NCI-H1694 treated with DMSO at 0.1 percent for 48 hours (cell line): Measurements from ENCODE around the gene OPRD1.
"Not testable (repeated sequence)": the region's sequence is repeated elsewhere in the genome, so short reads cannot be mapped to it uniquely, and the experiment has no call there.

ENCODE experiments used
- DNase-seq: peaks from one replicate; lab custom pipeline; 2025; lab: John Stamatoyannopoulos, UW

The OPRD1 gene

GRCh38 chr1:28845786-28846543, 34.0 kb downstream of the OPRD1 start:
- DNase-seq = no peak

DNA sequence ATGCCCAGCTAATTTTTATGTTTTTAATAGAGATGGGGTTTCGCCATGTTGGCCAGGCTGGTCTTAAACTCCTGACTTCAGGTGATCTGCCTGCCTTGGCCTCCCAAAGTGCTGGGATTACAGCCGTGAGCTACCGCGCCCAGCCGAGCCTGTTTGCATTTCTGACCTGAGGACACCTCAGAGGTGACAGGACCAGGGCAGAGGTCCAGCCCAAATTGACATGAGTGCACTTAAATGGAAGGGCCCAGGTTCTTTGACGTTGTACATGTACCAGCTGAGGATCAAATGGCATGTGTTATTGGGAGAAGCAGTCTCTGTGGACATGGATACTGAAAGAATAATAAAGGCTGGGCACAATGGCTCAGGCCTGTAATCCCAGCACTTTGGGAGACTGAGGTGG, 35.2 kb downstream of the OPRD1 start:
- not testable (repeated sequence) for DNase-seq

GRCh38 chr1:28848416-28848815, 36.4 kb downstream of the OPRD1 start:
- DNase-seq = no peak

DNA sequence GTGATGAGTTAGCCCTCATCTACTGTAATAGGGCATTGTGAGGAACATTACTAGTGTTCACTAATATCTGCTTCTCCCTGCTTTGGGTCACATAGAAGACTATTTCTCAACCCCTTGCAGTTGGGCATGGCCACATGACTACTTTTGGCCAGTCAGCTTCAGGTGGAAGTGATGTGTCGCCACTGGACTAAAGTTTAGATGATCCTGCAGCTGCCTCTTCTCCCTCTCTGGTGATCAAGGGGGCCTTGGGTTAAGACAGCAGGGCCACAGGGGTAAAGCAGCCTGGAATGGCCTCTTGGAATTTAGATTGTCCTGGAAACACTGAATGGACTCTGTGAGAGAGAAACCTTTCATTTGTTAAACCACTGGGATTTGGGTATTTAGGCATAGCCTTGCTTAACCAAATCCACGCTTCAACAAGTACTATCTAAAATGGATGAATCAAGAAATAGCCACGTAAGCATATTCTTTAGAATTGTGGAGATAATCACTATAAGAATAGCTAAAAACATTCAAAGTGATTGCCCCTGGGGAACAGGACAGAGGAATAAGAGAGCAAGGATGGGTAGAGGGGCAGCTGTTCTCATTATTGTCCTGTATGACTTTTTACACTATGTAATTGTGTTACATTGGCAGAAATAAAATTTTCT, 41.2 kb downstream of the OPRD1 start:
- no peak for DNase-seq

DNA sequence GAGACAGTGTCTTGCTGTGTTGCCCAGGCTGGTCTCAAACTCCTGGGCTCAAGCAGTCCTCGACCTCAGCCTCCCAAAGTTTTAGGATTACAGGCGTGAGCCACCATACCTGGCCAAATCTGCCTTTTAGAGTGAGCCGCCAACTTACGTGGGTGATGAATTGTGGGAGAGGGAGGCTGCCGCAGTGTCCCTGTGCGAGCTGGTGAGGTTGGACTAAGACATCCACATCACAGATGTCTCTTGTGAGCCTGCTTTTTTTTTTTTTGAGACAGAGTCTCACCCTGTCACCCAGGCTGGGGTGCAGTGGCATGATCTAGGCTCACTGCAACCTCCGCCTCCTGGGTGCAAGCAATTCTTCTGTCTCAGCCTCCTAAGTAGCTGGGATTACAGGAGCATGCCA, 42.4 kb downstream of the OPRD1 start:
- not testable (repeated sequence) for DNase-seq

DNA sequence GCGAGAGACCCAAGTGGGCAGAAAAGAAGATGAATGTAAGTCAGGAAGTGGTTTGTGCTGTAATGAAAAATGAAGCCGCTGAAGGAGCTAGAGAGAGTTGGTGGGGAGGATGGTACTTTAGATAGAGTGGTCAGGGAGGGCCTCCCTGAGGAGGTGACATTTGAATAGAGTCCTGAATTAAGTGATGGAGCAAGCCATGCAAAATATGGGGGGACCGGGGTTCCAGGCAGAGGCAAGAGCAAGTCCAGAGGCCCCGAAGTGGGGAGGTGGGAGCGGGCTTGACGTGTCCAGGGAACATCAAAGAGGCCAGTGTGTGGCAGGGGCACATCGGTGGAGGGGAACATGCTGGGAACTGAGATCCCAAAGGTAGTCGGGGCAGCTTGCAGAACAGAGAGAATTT, 43.1 kb downstream of the OPRD1 start:
- DNase-seq = no peak

- DNase-seq = no peak
Observed at GRCh38 chr1:28855469-28855951, 43.5 kb downstream of the OPRD1 start.

DNA sequence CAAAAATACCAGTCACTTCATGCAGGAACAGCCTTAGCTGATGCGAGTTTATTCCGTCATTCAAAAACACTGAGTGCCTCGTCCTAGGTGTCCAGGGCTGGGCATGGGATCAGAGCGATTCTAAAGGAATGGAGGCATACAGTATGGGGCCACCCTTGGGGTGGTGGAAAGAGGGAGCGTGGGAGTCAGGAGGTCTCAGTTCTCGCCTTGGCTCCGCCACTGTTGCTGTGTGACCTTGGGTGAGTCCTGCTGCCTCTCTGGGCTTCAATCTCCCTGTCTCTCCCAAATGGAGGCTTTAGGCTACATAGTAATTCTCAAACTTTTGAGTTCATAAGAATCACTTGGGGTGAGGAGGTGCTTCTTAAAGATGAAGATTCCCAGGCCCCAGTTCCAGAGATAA, 44.0 kb downstream of the OPRD1 start:
- DNase-seq = no peak

- peak; percentile 78 for DNase-seq
Observed at GRCh38 chr1:28860332-28861073, 48.5 kb downstream of the OPRD1 start.

DNA sequence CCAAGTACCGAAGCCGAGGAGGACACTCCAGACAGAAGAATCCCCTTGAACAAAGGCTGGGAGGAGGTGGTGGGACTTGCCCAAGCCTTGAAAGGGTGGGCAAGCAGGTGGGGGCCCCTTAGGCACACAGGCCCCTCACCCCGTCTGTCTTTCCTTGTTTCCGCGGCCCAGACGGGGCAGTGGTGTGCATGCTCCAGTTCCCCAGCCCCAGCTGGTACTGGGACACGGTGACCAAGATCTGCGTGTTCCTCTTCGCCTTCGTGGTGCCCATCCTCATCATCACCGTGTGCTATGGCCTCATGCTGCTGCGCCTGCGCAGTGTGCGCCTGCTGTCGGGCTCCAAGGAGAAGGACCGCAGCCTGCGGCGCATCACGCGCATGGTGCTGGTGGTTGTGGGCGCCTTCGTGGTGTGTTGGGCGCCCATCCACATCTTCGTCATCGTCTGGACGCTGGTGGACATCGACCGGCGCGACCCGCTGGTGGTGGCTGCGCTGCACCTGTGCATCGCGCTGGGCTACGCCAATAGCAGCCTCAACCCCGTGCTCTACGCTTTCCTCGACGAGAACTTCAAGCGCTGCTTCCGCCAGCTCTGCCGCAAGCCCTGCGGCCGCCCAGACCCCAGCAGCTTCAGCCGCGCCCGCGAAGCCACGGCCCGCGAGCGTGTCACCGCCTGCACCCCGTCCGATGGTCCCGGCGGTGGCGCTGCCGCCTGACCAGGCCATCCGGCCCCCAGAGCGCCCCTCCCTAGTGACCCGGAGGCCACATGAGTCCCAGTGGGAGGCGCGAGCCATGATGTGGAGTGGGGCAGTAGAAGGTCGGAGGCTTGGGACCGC, 50.8 kb downstream of the OPRD1 start:
- no peak for DNase-seq

- peak; percentile 68 for DNase-seq
Observed at GRCh38 chr1:28864695-28865094, 52.7 kb downstream of the OPRD1 start.

- DNase-seq = peak; percentile 19
Observed at GRCh38 chr1:28865997-28866650, 54.2 kb downstream of the OPRD1 start.

DNA sequence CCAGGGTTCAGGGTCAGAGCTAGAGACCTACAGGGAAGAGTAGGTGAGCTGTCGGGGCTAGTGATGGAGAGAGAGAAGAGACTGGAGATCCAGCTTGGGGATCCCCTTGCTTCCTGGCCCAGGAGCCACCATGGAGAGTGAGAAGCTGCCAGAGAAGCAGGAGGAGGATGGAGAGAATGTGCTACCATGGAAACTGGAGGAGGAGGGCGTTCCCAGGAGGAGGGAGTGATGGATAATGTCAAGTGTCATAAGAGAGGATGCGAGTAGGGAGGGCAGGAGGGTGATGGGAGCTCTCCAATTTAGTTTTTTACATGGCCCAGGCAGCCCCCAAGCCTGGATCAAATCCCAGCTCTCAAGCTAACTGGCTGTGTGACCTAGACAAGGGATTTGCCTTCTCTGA, 55.9 kb downstream of the OPRD1 start:
- DNase-seq = no peak

GRCh38 chr1:28869952-28870351, 58.0 kb downstream of the OPRD1 start:
- DNase-seq = no peak

GRCh38 chr1:28871631-28872401, 59.8 kb downstream of the OPRD1 start:
- DNase-seq = no peak

DNA sequence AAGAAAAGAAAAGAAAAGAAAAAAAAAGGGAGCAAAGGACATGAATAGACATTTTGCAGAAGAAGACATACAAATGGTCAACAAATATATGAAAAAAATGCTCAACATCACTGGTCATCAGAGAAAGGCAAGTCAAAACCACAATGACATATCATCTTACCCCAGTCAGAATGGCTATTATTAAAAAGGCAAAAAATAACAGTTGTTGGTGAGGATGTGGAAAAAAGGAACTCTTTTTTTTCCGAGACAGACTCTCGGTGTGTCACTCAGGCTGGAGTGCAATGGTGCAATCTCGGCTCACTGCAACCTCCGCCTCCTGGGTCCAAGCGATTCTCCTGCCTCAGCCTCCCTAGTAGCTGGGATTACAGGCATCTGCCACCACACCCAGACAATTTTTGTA, 63.2 kb downstream of the OPRD1 start:
- not testable (repeated sequence) for DNase-seq

GRCh38 chr1:28877132-28877781, 65.3 kb downstream of the OPRD1 start:
- DNase-seq = peak; percentile 77

DNA sequence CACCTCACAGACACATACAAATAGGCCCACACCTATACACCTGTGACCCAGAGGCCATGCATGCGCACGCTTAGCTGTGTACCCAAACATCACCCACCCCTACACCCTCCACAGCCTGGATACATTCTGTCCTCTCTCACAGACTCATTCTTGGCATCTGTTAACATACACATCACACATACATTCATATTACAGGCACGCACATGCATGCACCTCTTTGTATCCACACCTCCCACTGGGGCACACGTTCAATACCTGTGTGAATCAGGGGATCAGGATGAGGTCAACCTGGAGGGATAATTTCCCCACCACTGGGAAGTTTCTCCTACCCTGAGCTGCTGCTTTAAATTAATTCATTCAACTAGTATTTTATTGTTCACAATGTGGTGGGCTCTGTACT, 66.8 kb downstream of the OPRD1 start:
- DNase-seq = no peak

DNA sequence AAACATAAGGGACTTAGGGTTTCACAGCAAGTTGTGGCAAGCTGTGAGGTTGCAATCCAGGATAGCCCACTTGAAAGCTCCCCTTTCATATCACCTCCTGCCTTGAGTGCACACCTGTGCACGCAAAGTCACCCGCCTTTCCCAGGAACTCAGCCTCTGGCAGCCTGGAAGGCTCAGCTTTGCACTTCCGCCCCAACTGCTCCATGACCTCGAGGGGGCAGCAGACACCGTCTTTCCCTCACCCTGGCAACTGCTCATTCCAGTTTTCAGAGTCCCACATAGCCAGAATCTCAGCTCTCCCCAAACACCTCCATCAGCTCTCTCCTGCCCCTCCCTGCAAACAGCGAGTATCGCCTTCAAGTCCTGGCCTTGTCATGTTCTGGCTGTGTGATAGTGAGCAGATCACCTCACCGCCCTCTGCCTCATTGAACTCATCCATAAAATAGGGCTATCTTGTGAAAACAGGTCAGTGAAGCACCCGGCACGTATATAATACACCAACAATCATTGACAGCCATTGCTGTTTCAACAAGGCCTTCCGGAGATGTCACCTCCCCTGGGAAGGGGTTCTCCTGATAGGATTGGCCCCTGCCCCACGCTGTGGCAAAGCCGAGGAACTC, 70.1 kb downstream of the OPRD1 start:
- DNase-seq = peak; percentile 75

GRCh38 chr1:28883242-28883616, 71.3 kb downstream of the OPRD1 start:
- no peak for DNase-seq
